ENCODE measurements around the gene UBXN1.

Gene UBXN1

DNA sequence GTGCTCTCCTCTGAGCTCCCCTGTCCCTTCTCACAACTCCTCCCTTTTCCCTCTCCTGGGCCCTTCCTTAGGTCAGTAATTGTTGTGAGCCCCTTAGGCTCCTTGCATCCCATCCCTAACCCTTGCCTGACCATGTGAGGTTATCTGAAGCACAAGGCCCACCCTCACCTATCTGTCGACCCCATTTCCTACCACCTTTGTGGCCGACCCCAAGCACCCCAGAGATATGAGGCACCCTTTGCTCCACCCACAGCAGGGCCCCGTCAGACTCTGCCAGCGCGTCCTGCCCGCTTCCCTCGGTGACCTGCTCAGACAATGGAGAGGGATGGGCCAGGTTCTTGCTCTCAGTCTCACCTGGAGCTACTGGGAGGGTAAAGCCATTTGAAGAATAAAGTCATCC is 29.9 kb upstream of the UBXN1 start:
- peak overlapping the region; percentile 85 for H3K27ac ChIP-seq
- TF ChIP-seq ZFX (IDR thresholded peaks at IDR 0.05; ENCODE audit: borderline replicate concordance), result no peak
- TF ChIP-seq, protein P1, sequence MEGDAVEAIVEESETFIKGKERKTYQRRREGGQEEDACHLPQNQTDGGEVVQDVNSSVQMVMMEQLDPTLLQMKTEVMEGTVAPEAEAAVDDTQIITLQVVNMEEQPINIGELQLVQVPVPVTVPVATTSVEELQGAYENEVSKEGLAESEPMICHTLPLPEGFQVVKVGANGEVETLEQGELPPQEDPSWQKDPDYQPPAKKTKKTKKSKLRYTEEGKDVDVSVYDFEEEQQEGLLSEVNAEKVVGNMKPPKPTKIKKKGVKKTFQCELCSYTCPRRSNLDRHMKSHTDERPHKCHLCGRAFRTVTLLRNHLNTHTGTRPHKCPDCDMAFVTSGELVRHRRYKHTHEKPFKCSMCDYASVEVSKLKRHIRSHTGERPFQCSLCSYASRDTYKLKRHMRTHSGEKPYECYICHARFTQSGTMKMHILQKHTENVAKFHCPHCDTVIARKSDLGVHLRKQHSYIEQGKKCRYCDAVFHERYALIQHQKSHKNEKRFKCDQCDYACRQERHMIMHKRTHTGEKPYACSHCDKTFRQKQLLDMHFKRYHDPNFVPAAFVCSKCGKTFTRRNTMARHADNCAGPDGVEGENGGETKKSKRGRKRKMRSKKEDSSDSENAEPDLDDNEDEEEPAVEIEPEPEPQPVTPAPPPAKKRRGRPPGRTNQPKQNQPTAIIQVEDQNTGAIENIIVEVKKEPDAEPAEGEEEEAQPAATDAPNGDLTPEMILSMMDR (IDR thresholded peaks at IDR 0.05), result no peak

DNA sequence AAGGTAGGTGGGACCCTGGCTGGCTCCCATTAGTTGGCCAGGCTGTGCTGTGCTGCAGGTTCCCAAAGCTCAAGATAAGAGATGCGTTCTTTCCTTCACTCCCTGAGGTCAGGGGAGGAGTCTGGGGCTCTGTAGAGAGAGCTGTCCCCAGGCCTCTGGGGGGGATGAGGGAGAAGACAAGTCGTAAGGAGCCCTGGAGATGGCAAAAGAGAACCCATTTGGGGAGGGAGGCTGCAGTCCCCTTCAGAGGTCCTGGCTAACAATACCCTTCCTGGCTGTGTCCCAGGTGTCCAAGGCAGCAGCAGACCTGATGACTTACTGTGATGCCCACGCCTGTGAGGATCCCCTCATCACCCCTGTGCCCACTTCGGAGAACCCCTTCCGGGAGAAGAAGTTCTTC is 29.5 kb upstream of the UBXN1 start:
- H3K27ac ChIP-seq, result peak overlapping the region; percentile 85
- TF ChIP-seq, protein P1 (IDR thresholded peaks at IDR 0.05), result no peak
- no peak for TF ChIP-seq ZFX (IDR thresholded peaks at IDR 0.05; ENCODE audit: borderline replicate concordance)

DNA sequence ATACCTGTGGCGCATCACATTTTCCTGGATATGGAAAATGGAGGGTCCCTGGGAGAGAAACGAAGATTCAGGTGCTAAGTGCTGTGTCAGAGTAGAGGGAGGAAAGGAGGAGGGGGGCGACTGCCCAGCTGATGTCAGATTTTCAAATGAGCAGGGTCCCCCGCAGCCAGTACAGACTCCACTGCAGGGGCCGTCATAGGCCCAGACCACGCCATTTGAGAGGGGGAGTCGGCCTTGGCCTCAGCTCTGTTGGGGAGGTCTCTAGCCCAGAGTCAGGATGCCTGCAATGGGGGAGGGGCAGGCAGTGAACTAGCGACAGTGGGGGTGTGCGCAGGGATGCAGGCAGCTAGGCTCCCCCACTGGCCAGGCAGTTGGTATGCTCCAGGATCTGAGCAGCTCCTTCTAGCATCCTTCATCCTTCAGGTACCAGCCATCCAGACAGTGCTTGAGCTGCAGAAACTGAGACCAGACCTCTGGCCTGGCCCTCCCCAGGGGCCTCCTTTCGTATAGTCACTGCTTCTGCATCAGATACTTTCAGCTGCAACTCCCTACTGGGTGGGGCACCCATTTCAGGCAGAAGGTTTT is 28.5 kb upstream of the UBXN1 start, which contains the start of the genes BSCL2 and GNG3:
BSCL2 (minus strand) TSS at position 148 of the 585 bp plus-strand sequence. CDS start 229 bp downstream, outside the sequence.
GNG3 (plus strand) TSS at position 400 of the 585 bp plus-strand sequence. CDS start 620 bp downstream, outside the sequence.
- TF ChIP-seq ZFX (IDR thresholded peaks at IDR 0.05; ENCODE audit: borderline replicate concordance), result no peak
- TF ChIP-seq, protein P1 (IDR thresholded peaks at IDR 0.05), result no peak
- peak within 1 kb of the TSS; percentile 85 for H3K27ac ChIP-seq

DNA sequence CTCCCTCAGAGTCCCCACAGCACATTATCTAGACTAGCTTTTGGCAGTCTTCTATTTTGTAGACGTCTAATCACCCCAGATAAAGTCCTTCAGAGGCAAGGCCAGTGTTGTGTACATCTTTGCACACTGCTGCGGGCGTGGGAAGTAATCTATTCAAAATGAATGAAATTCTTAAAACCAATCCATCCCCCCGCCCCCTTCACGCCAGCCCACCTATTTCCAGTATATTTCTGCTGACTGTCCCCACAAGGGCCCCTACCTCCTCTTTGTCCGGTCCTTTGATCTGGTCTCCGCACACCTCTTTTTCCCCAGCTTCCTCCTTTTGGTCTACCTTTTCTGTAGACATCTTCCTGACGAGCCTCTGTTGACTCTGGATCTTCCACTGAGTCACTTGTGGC is 28.0 kb upstream of the UBXN1 start:
- no peak for TF ChIP-seq ZFX (IDR thresholded peaks at IDR 0.05; ENCODE audit: borderline replicate concordance)
- TF ChIP-seq, protein P1 (IDR thresholded peaks at IDR 0.05), result no peak
- H3K27ac ChIP-seq, result peak overlapping the region; percentile 85

DNA sequence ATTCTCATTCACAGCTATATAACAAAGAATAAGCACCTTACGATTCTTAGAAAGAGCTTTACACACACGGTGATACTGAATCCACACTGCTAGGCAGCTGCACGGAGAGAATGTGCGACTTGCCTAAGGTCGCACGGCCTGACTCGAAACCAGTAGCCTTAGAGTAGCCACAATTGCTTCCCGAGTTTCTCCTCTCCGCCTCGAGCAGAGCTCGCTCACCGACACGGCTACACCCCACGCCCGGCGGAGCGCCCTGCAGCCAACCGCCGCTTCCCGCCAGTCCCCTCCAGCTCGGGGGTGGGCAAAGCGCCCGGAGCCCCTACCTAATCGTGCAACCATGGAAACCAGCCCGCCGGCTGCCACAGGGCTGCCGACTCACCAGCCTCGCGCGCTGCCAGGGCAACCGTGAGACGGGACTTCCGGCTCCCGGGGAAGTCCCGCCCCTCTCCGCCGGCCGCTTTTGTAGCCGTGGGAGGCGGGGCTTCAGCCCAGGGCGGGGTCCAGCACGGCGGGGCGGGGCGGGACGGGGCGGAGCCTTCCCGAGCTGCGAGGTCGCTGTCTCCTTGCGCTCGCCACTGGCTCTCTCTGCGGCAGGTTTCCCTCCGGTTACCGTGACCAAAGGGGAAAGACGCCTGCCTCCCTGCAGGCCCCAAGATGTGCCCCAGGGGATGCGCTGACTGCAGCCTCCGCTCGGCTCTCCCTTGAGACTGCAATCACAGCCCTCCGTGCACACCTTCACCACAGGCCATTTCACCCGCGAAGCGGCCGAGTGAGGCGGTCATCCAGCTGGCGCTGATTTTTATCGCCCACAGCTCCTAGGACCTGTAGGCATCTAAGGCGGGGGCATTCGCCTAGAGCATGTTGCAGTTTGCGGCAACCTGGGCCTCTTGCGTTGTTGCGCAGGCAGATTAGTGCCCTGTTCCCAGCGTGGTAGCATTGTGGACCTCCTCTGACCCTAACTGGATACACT is 27.3 kb upstream of the UBXN1 start:
- H3K27ac ChIP-seq, result peak overlapping the region; percentile 85

DNA sequence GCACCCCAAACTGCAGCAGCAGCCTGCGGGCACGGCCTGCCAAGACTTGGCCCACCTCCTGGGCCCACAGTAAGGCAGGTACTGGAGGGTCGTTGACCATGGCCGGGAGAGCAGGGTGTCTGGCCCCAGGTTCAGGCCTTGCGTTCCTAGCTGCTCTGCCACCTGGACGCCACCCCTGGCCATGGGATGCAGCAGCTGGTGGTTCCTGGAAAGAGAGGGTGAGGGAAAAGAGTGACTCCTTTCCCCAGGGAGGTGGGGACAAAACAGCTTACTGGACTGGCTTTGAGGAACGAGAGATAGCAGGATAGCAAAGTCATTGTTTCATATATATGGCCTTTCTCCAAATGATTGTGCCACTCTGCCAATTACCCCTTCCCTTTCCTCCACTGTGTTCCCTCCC is 26.5 kb upstream of the UBXN1 start:
- H3K27ac ChIP-seq, result peak overlapping the region; percentile 85
- TF ChIP-seq ZFX (IDR thresholded peaks at IDR 0.05; ENCODE audit: borderline replicate concordance), result no peak
- TF ChIP-seq, protein P1 (IDR thresholded peaks at IDR 0.05), result no peak

More for the DNA sequence above, 27.3 kb upstream of the UBXN1 start:
- TF ChIP-seq, protein P1 (IDR thresholded peaks at IDR 0.05), result 0 out of 2 replicates have a peak, but pooled peaks have one; percentile 3
- TF ChIP-seq ZFX (IDR thresholded peaks at IDR 0.05; ENCODE audit: borderline replicate concordance), result no peak

DNA sequence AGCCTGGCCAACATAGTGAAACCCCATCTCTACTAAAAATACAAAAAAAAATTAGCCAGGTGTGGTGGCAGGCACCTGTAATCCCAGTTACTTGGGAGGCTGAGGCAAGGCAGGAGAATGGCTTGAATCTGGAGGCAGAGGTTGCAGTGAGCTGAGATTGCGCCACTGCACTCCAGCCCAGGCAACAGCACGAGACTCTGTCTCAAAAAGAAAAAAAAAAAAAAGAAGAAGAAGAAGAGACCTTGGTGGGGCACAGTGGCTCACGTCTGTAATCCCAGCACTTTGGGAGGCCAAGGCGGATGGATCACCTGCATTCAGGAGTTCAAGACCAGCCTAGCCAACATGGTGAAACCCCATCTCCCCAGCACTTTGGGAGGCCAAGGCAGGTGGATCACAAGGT is 25.0 kb upstream of the UBXN1 start:
- 0 out of 2 replicates have a peak overlapping the region, but pooled peaks have one; percentile 85 for H3K27ac ChIP-seq
